ENCODE data around the gene OSBP. TPM values are rescaled to one million over a fixed set of nuclear protein-coding genes. Genes with fewer than 3 reads are reported as not detected.

Gene OSBP
- total RNA-seq, 2 experiments from 2014 or later: 54.9 to 58.2 TPM

DNA sequence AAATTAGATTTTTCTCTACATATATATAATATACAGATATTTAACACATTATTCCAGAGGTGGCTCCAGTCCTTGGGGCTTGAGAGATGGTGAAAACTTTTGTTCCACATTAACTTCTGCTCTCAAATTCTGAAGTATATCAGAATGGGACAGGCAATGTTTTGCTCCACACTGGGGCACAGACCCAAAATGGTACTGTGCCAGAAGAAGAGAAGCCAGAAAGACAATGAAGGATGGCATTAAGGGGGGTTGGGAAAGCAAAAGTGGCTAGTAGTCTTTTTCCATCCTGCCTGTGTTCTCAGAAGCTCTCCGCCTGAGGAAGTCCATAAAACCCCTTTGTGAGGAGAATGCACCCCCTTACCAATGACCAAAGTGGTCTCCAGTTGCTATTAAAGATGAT, 40.1 kb downstream of the OSBP start:
- Mint-ChIP-seq H3K27ac (no peak overlapping the region), H3K9me3 (no peaks in the 10 kb centered on the region), H3K4me3 (no peak overlapping the region), H3K36me3 (ENCODE audit: low read depth) (peaks cover 66% of the 10 kb centered on the region), H3K27me3 (no peaks in the 10 kb centered on the region), H3K4me1 (ENCODE audit: low read depth) (no peaks in the 10 kb centered on the region)
- no peak for ATAC-seq (ENCODE audit: poor library complexity)
- no peaks in the 10 kb centered on the region for H3K9me3 ChIP-seq (ENCODE audit: control insufficient read depth in 1 of 2, insufficient read depth in 1 of 2, low read length in 2 of 2)
- no peaks in the 10 kb centered on the region for H3K4me1 ChIP-seq (ENCODE audit: insufficient read depth, low read length)
- CTCF ChIA-PET: no interaction called here
- intact Hi-C loops (cut with DNase I, micrococcal nuclease): no loop called here
- peaks cover 56% of the 10 kb centered on the region for H3K36me3 ChIP-seq (ENCODE audit: insufficient read depth, low read length)
- TF ChIP-seq, protein P1, sequence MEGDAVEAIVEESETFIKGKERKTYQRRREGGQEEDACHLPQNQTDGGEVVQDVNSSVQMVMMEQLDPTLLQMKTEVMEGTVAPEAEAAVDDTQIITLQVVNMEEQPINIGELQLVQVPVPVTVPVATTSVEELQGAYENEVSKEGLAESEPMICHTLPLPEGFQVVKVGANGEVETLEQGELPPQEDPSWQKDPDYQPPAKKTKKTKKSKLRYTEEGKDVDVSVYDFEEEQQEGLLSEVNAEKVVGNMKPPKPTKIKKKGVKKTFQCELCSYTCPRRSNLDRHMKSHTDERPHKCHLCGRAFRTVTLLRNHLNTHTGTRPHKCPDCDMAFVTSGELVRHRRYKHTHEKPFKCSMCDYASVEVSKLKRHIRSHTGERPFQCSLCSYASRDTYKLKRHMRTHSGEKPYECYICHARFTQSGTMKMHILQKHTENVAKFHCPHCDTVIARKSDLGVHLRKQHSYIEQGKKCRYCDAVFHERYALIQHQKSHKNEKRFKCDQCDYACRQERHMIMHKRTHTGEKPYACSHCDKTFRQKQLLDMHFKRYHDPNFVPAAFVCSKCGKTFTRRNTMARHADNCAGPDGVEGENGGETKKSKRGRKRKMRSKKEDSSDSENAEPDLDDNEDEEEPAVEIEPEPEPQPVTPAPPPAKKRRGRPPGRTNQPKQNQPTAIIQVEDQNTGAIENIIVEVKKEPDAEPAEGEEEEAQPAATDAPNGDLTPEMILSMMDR (IDR thresholded peaks at IDR 0.05): no peak
- no peak overlapping the region for H3K27ac ChIP-seq (ENCODE audit: low read depth in 1 of 2, low read length in 2 of 2)
- DNase-seq: no peak
- POLR2A ChIA-PET: no interaction called here
- no peaks in the 10 kb centered on the region for H3K27me3 ChIP-seq (ENCODE audit: control insufficient read depth in 1 of 2, insufficient read depth in 2 of 2, low read length in 2 of 2)
- H3K4me3 ChIP-seq (ENCODE audit: low read length): no peak overlapping the region

DNA sequence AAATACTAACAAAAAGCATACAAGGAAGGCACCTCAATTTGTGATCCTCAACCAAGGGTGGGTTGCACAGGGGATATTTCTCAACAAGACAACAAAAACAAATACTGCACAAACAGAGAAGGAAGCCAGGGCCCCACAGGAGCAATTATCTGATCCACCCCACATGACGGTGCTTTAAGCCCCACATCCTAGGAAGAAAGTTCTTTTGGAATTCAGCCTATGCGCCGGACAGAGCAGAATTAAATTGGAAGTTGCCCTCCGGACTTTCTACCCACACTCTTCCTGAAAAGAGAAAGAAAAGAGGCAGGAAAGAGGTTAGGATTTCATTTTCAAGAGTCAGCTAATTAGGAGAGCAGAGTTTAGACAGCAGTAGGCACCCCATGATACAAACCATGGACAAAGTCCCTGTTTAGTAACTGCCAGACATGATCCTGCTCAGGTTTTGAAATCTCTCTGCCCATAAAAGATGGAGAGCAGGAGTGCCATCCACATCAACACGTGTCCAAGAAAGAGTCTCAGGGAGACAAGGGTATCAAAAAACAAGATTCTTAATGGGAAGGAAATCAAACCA, 40.6 kb downstream of the OSBP start:
- Mint-ChIP-seq H3K9me3 (no peaks in the 10 kb centered on the region), H3K27ac (no peak overlapping the region), H3K36me3 (ENCODE audit: low read depth) (peaks cover 62% of the 10 kb centered on the region), H3K4me1 (ENCODE audit: low read depth) (no peaks in the 10 kb centered on the region), H3K27me3 (no peaks in the 10 kb centered on the region), H3K4me3 (no peak overlapping the region)
- Histone ChIP-seq H3K36me3 (ENCODE audit: insufficient read depth, low read length) (peaks cover 51% of the 10 kb centered on the region), H3K27me3 (ENCODE audit: control insufficient read depth in 1 of 2, insufficient read depth in 2 of 2, low read length in 2 of 2) (no peaks in the 10 kb centered on the region), H3K27ac (ENCODE audit: low read depth in 1 of 2, low read length in 2 of 2) (no peak overlapping the region), H3K4me1 (ENCODE audit: insufficient read depth, low read length) (no peaks in the 10 kb centered on the region), H3K4me3 (ENCODE audit: low read length) (no peak overlapping the region), H3K9me3 (ENCODE audit: control insufficient read depth in 1 of 2, insufficient read depth in 1 of 2, low read length in 2 of 2) (no peaks in the 10 kb centered on the region)
- ATAC-seq (ENCODE audit: poor library complexity) (no peak), DNase-seq (no peak)
- intact Hi-C loops (cut with DNase I, micrococcal nuclease): no loop called here
- ChIA-PET CTCF (no interaction called here), POLR2A (no interaction called here)
- TF ChIP-seq, protein P1 (IDR thresholded peaks at IDR 0.05): no peak

DNA sequence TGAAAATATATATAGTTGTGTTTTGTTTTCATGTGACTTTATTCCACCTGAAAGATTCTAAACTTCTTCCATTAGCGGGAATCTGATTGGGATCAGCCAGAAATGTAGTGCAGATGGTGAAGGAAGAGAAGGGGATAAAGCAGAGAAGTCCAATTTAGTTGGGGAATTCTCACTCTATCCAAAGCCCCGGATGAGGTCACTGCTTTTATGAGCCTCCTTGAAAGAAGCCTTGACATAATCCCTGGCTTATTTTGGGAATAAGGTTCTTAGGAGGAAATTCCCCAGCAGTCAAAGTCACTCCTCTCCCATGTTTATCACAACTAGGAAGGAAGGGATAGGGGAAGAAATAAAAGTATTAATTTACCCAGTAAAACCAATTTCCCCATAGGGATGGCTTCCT, 41.1 kb downstream of the OSBP start:
- ATAC-seq (ENCODE audit: poor library complexity) (no peak), DNase-seq (no peak)
- Histone ChIP-seq H3K9me3 (ENCODE audit: control insufficient read depth in 1 of 2, insufficient read depth in 1 of 2, low read length in 2 of 2) (no peaks in the 10 kb centered on the region), H3K4me3 (ENCODE audit: low read length) (no peak overlapping the region), H3K27me3 (ENCODE audit: control insufficient read depth in 1 of 2, insufficient read depth in 2 of 2, low read length in 2 of 2) (no peaks in the 10 kb centered on the region), H3K27ac (ENCODE audit: low read depth in 1 of 2, low read length in 2 of 2) (no peak overlapping the region), H3K36me3 (ENCODE audit: insufficient read depth, low read length) (peaks cover 45% of the 10 kb centered on the region), H3K4me1 (ENCODE audit: insufficient read depth, low read length) (no peaks in the 10 kb centered on the region)
- H3K4me1 Mint-ChIP-seq (ENCODE audit: low read depth): no peaks in the 10 kb centered on the region
- peaks cover 56% of the 10 kb centered on the region for H3K36me3 Mint-ChIP-seq (ENCODE audit: low read depth)
- no peaks in the 10 kb centered on the region for H3K27me3 Mint-ChIP-seq
- intact Hi-C loops (cut with DNase I, micrococcal nuclease): no loop called here
- POLR2A ChIA-PET: no interaction called here
- TF ChIP-seq, protein P1 (IDR thresholded peaks at IDR 0.05): no peak
- CTCF ChIA-PET: no interaction called here
- H3K9me3 Mint-ChIP-seq: no peaks in the 10 kb centered on the region
- H3K4me3 Mint-ChIP-seq: no peak overlapping the region
- H3K27ac Mint-ChIP-seq: no peak overlapping the region
